Measurements from ENCODE around the gene DCLK3.

The DCLK3 gene

DNA sequence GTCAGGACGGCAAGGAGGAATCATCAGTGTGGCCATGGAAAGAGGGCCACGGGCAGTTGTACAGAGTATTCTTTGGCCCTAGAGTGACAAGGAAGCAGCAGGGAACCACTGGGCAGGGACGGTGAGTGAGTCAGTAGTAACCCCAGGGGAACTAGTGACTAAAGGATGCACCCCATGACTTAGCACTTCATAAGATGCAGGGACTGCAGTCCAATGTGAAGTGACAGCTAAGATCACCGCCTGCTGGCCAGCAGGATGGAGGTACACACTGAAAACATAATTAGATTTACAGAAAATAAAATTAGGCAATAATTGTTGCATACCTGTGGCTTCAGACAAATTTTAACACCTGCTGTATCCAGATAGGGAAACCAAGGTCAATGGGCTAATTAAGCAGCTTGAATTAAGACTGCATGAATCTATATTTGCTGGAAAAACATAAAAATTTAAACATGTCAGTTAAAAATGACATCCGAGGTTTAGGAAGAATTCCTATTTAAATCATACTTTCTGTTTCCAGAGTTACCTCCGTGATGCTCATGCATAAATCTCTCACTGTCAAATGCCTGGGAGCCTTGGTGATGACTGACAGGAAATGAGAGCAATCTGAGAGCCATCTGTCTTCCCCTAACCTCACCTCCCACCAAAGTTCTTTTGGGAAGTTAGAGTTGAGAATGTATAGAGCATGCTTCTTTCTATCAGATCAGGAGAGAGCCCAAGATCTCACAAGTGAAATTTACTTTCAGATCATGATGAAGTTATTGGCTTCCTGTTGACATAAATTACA, 56.5 kb downstream of the DCLK3 start:
- DNase-seq = no peak

GRCh38 chr3:36705015-36705414, 59.3 kb downstream of the DCLK3 start:
- DNase-seq = no peak

- no peak for DNase-seq
Measured at GRCh38 chr3:36704280-36704679, 60.1 kb downstream of the DCLK3 start.

DNA sequence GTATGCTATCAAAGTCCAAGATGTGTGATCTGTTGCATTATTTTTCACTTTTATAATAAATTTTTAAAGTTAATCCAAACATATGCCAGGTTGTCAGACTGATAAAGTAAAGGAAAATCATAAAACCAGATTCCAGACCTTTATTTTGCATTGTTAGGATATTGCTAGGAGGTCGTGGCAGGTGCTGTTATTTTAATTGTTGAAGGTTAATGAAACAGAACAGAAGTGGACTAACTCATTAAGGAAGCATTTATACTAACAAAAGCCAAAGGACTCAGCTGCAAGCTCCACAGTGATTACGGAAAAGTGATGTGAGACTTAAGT, 63.1 kb downstream of the DCLK3 start:
- DNase-seq = no peak

DNA sequence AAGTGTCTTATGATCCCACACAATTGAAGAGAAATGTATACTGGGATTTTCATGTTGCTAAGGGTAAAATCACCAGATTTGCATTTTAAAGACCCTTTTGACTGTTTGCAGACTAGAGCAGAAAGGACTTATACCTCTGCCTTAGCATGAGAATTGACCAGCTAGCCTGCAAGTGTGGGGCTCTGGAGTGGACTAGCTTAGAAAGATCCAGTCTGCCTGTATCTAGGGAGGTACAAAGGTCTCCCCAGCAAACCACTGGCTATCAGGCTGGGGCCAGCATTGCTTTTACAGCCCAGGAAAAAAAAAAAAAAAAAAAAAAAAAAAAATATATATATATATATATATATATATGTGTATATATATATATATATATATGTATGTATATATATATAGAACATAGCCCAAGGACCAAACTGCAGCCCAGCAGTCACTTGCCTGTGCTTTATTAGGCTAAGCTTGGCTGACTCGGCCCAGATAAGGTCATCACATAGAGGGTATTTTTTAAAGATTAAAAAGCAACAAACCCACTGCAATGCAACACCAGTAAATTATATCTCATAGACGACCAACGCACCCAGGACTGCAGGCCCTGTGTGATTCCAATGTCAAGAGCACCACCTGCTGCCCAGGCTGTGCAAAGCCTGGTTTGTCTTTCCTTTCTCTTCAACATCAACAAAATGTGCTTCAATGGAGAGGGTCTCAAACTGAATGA, 63.7 kb downstream of the DCLK3 start:
- DNase-seq = no peak

- no peak for DNase-seq
Measured at GRCh38 chr3:36698314-36698713, 66.0 kb downstream of the DCLK3 start.

DNA sequence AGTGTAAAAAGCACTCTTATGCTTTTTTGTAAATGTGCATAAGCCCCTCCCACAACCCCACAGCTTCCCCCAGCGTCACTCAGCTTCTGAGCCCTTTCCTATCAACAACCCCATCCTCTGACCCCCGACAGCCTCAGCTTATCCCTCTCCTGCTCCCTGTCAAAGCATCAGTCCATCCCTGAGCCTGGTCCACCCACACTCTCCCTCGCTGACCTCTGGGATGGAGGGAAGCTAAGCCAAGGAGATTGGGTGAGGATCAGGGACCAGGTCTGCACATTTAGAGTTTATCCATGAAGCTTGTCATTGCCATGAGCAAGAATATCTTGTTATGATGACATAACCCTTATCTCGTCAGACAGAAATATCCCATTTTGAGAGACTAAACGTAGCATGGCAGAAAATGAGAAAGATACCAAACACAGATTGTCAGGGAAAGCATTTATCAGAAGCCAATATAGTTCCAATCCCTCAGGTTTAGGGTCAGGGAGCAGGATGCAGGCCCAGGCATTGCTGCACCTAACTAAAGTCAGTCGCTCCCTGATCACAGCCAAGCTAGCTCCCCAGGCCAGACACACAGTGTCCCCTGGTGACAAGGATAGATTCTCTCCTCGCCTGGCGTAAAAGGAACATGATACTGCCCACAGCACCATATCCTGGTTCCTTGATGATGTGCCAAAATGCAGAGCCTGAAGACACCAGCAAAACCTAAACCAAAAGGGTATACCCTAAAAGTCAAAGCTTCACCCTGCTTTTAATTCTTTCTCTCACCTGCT, 66.9 kb downstream of the DCLK3 start:
- no peak for DNase-seq

GRCh38 chr3:36696799-36697198, 67.6 kb downstream of the DCLK3 start:
- no peak for DNase-seq

DNA sequence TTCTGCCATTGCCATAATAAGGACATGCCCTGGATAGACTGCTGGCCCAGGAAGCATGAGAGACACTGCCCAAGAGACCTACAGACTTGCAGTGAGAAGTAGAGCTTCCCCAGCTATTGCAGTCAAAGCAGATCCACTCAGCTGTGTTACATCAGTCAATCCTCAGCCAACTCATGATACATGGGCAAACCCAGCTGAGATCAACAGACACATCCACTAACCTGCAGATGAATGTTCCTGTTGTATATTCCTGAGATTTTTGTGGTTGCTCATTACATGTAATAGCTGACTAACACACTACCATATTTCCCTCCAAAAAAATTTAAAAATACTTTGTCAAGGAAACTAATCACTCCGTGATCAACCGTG, 68.6 kb downstream of the DCLK3 start:
- DNase-seq = no peak

DNA sequence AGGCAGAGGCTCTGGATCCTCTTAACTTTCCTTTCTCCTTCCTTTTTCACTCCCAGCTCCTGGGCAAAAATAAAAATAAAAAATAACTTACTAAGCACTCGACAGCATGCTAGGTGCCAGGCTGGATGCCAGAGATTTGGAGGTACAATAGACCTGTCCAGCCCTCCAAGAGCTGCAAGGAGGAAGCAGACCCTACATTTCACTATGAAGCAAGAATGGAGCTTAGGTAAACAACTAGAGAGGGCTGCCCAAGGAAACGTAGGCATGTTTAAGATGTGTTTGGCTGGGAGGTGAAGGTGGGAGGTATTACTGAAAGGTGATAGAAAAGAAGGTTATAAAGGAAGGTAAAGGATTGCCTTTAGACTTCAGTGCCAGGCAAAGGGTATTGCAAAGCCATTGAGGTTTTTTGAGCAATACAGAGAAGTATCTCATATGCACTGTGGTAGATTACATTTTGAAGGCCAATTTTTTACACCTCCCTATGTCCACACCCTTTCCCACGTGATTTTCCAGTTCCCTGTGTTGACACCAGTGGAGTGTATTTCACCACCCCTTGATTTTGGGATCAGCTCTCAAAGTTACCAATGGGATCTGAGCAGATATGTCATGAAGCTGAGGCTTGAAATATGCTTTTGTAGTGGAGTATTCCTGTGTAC, 69.1 kb downstream of the DCLK3 start:
- no peak for DNase-seq

DNA sequence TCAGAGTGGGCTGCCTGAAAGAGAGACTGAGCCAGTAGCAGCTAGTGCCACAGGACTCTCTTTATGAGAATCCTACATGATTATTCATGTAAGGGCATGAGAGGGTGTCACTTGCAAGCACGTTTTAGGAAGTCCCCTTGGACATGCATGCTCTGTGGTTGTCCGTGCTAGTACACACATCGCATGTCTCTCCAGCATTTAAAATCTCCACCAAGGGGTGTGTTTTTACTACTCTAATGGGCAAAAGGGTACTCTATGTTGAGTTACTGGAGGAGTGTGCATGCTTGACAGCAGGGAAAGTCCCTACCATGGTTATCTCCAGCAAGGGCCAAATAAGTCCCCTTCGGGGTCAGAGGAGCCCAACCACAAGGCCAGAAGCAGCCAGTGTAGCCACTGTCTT, 70.7 kb downstream of the DCLK3 start:
- DNase-seq = no peak

- DNase-seq = no peak
Measured at GRCh38 chr3:36689560-36689959, 74.8 kb downstream of the DCLK3 start.

DNA sequence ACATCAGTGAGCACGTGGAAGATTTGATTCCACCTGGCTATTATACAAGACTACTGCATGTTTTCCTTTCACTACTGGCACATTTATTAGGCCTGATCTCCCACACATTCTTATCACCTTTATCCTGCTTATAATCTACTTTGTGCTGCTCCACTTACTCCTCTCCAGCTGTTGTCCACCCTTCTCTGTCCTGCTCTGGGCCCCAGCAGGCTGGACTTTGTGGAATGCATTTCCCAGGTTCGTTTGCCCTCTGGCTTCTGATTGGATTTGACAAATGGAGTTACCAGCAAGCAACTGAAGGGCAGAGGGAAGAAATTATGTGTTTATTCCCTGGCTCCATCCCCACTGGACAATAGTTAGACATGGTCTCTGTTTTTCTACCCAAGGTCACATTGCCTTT, 75.5 kb downstream of the DCLK3 start:
- DNase-seq = no peak

GRCh38 chr3:36686516-36686915, 77.8 kb downstream of the DCLK3 start:
- DNase-seq = no peak

GRCh38 chr3:36681867-36682266, 82.5 kb downstream of the DCLK3 start:
- DNase-seq = no peak

DNA sequence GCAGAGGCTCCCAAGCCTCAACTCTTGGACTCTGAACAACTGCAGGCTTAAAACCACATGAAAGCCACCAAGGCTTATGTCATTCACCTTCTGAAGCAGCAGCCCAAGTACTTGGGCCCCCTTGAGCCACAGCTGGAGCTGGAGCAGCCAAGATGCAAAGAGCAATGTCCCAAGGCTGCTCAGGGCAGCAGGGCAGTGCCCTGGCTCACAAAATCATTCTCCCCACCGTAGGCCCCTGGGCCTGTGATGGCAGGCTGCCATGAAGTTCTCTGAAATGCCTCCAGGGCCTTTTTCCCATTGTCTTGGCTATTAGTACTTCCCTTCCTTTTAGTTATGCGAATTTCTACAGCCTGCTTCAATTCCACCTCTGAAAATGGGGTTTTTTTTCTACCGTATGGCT, 83.4 kb downstream of the DCLK3 start:
- DNase-seq = no peak

DNA sequence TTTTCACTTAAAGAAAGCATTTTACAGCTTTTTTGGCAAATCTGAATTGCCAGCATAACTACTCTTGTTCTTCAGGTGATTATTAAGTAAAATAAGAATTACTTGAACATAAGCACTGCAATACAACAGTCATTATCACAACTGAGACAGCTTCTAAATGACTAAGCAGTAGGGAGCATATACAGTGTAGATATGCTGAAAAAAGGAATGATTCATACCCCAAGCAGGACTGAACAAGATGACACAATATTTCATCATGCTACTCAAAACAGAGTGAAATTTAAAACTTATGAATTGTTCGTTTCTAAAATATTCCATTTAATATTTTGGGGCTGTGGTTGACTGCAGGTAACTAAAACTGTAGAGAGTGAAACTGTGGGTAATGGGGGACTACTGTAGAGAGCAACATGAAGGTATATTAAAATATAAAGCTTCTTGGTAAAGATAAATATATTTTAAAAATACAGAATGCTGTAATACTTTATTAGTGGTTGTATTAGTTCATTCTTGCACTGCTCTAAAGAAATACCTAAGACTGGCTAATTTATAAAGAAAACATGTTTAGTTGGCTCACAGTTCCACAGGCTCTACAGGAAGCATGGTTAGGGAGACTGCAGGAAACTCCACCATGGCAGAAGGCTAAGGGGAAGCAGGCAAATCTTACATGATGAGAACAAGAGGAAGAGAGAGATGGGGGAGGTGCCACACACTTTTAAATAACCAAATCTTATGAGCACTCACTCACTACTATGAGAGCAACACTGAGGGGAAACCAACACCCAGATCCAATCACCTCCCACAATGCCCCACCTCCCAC, 84.8 kb downstream of the DCLK3 start:
- DNase-seq = no peak

- DNase-seq = no peak
Measured at GRCh38 chr3:36678216-36679013, 85.9 kb downstream of the DCLK3 start.

GRCh38 chr3:36677331-36678007, 86.9 kb downstream of the DCLK3 start:
- no peak for DNase-seq

GRCh38 chr3:36674816-36675215, 89.5 kb downstream of the DCLK3 start:
- DNase-seq = no peak

DNA sequence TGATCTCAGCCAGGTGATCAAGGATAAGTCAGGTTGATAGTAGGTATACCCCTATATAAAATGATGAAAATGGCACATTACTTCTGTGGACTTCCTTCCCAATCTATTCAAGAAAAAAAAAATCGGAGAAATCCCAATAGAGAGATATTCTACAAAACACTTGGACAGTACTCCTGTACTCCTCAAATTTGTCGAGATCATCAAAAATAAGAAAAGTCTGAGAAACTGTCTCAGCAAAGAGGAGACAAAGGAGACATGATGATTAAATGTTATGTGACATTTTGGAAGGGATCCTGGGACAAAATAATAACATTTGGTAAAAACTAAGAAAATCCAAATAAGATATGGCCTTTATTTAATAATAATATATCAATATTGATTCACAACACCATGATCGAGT, 94.6 kb downstream of the DCLK3 start:
- no peak for DNase-seq
